Tibial artery (tissue), 4 donors: ENCODE results near the gene ARL2.
A peak's percentile ranks its signal among the peaks of the same experiment; 100 is the strongest.

Source experiments
- DNase-seq, 2 donors: peaks; one replicate each; pipeline ENCODE4 v3.0.0-alpha.2; 2019
- H3K27ac ChIP-seq, 2 donors: fragments of 200-600 bp; sonication (generic) in 1 of 2; 1 replicate in 1 of 2; 2 replicates in 1 of 2; pipeline ENCODE4 v1.5.1; 2018 to 2019; ENCODE audit warnings: mild to moderate bottlenecking in 1 of 2
- H3K27me3 ChIP-seq, 2 donors: fragments of 200-600 bp; sonication (generic) in 1 of 2; one replicate each; pipeline versions ENCODE4 v1.5.1 to v1.6.0; 2016 to 2019
- H3K36me3 ChIP-seq, 3 donors: fragments of 200-600 bp; sonication (generic) in 2 of 3; one replicate each; pipeline ENCODE4 v1.5.1; 2016 to 2019; ENCODE audit warnings: mild to moderate bottlenecking in 2 of 3
- H3K4me1 ChIP-seq, 4 donors: fragments of 200-600 bp; sonication (generic) in 2 of 4; 1 replicate in 3 of 4; 2 replicates in 1 of 4; pipeline ENCODE4 v1.5.1; 2016 to 2019
- H3K4me3 ChIP-seq, 2 donors: fragments of 200-600 bp; sonication (generic) in 1 of 2; 1 replicate in 1 of 2; 2 replicates in 1 of 2; pipeline ENCODE4 v1.5.1; 2018 to 2019; ENCODE audit warnings: mild to moderate bottlenecking in 2 of 2
- H3K9me3 ChIP-seq, 3 donors: fragments of 200-600 bp; sonication (generic) in 1 of 3; one replicate each; pipeline ENCODE4 v1.5.1; 2016 to 2019
- intact Hi-C: fragments of 100-400 bp; cut with DNase I; formaldehyde crosslinking; loops from one replicate; pipeline ENCODE4 v1.15.0; 2023; ENCODE audit warnings: low total_unique reads
- TF ChIP-seq, protein P1 (sequence below), 2 experiments: fragments of 200-600 bp in 1 of 2; fragments of 450-650 bp in 1 of 2; IDR thresholded peaks; one replicate each; pipeline ENCODE4 v1.5.1; 2017 to 2019; ENCODE audit warnings: antibody characterized with exemption in 2 of 2, mild to moderate bottlenecking in 1 of 2, moderate library complexity in 1 of 2

Gene ARL2

DNA sequence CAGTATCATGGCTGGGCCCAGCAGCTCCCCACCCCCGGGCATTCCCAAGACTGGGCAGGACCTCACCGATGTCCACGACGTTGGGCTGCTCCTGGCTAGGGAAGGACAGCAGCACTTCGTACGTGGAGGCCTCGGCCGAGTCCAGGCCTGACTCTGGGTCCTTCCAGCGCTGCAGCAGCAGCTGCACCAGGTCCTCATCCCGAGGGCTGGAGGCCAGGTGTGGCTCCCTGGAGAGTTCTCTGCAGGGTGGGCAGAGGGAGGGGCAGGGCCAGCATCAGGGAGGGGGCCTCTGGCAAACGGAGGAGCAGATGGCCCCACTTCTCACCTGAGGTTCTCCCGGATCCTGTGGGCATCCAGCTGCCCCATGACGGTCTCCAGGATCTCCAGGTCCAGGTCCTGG is 44.1 kb downstream of the ARL2 start:
- intact Hi-C loops = no loop called here
- TF ChIP-seq, protein P1, sequence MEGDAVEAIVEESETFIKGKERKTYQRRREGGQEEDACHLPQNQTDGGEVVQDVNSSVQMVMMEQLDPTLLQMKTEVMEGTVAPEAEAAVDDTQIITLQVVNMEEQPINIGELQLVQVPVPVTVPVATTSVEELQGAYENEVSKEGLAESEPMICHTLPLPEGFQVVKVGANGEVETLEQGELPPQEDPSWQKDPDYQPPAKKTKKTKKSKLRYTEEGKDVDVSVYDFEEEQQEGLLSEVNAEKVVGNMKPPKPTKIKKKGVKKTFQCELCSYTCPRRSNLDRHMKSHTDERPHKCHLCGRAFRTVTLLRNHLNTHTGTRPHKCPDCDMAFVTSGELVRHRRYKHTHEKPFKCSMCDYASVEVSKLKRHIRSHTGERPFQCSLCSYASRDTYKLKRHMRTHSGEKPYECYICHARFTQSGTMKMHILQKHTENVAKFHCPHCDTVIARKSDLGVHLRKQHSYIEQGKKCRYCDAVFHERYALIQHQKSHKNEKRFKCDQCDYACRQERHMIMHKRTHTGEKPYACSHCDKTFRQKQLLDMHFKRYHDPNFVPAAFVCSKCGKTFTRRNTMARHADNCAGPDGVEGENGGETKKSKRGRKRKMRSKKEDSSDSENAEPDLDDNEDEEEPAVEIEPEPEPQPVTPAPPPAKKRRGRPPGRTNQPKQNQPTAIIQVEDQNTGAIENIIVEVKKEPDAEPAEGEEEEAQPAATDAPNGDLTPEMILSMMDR (IDR thresholded peaks at IDR 0.05) = no peak

DNA sequence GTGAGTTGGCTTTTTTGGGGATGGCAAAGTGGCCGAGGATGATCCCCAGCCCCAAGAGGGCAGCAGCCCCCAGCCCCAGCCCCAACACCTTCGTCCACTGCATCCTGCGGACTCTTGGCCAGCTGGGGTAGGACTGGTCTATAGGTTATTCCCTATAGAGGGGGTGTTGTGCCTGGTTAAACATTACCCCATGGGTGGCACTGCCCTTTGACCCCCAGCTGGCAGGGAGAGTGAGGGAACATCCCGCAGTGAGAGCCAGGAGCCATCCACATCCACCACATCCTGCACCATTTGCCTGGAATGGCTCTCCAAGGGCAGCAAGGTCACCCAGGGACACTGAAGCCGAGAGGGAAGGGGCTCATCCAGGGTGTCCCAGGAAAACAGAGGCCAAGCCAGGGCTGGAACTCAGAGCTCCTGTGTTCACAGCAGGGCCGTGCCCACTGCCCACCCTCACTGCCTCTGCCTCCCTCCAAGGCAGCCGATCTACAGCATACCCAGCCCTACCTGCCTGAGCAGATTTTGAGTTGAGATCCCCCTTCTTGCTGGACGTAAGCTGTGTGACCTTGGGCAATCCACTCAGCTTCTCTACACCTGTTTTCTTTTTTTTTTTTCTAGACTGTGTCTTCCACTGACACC is 44.6 kb downstream of the ARL2 start, which contains the start of gene NAALADL1:
TSS of gene NAALADL1 (minus strand) at position 135 of the 636 bp plus-strand sequence. CDS start at position 103, 32 bp downstream.
- DNase-seq = no peak
- Histone ChIP-seq H3K4me3 (no peak within 1 kb of the TSS), H3K27ac (no peak within 1 kb of the TSS), H3K4me1 (no peaks in the 10 kb centered on the region), H3K36me3 (no peaks in the 10 kb centered on the region), H3K9me3 (no peaks in the 10 kb centered on the region), H3K27me3 (peaks cover 0 to 11% of the 10 kb centered on the region in 2 donors)
- intact Hi-C loops = no loop called here
- TF ChIP-seq, protein P1 (IDR thresholded peaks at IDR 0.05) = no peak

More for the DNA sequence above, 44.1 kb downstream of the ARL2 start:
- no peak overlapping the region for H3K4me3 ChIP-seq
- no peaks in the 10 kb centered on the region for H3K36me3 ChIP-seq
- no peak for DNase-seq
- H3K9me3 ChIP-seq = no peaks in the 10 kb centered on the region
- peaks cover 0 to 8% of the 10 kb centered on the region in 2 donors for H3K27me3 ChIP-seq
- H3K27ac ChIP-seq = no peak overlapping the region
- no peaks in the 10 kb centered on the region for H3K4me1 ChIP-seq

DNA sequence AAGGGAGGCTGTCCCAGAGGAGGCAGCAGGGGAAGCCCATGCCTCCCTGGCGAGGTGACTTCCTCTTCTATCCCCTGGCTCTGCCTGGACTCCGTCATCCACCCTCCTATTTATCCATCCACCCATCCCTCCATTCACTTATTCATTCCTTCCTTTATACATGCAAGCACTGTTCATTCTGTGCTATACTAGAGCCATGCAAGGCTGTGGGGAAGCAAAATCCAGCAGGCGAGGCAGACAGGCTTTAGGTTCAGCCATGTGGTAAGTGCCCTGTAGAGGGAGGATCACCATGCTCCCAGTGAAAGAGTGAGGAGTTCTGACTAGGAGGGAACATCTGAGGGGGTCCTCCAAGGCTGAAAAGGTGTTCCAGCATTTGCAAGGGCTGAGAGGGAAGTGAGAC is 45.6 kb downstream of the ARL2 start:
- DNase-seq = no peak
- TF ChIP-seq, protein P1 (IDR thresholded peaks at IDR 0.05) = no peak
- H3K27me3 ChIP-seq = peaks cover 0 to 14% of the 10 kb centered on the region in 2 donors
- no peaks in the 10 kb centered on the region for H3K9me3 ChIP-seq
- intact Hi-C loops = no loop called here
- no peak overlapping the region for H3K4me3 ChIP-seq
- no peaks in the 10 kb centered on the region for H3K4me1 ChIP-seq
- no peak overlapping the region for H3K27ac ChIP-seq
- H3K36me3 ChIP-seq = no peaks in the 10 kb centered on the region

DNA sequence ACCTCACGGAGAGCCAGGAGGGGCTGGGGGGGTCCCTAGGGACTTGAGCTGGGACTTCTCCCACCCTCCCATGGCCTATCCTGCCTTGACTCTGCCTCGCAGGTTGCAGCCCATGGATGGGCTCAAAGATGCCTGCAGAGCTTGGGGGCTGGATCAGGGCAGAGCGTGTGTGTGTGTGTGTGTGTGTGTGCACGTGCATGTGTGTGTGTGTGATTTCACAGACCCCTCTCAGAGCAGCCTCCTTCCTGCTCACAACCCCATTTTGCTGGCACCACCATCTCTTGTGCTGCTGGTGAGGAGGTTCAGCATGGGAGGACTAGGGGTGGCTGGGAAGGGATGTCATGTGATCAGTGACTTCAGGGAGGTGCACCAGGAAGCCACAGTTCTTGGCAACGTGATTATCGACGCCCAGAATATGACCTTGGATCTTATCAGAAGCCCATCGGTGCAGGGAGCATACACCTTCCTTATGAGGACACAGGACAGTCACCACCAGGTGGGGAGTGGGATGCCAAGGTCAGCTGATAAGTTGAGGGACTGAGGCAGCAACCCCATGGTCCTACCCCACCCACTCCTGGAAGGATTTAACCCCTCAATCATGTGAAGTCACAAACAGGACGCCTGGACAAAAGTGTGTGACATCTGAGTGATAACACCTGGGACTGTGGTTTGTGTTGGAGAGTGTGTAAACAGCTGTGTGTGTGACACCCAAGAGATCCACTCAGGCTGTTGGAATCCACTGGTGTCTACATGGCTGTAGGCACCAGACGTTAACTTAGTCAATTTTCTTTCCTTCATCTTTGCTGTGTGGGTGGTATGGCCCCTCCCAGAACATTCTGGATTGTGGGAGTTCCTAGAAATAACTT is 46.2 kb downstream of the ARL2 start:
- no peaks in the 10 kb centered on the region for H3K9me3 ChIP-seq
- no peaks in the 10 kb centered on the region for H3K36me3 ChIP-seq
- intact Hi-C loops = no loop called here
- H3K4me1 ChIP-seq = no peaks in the 10 kb centered on the region
- DNase-seq = no peak
- H3K4me3 ChIP-seq = no peak overlapping the region
- peaks cover 0 to 14% of the 10 kb centered on the region in 2 donors for H3K27me3 ChIP-seq
- TF ChIP-seq, protein P1 (IDR thresholded peaks at IDR 0.05) = no peak
- no peak overlapping the region for H3K27ac ChIP-seq

DNA sequence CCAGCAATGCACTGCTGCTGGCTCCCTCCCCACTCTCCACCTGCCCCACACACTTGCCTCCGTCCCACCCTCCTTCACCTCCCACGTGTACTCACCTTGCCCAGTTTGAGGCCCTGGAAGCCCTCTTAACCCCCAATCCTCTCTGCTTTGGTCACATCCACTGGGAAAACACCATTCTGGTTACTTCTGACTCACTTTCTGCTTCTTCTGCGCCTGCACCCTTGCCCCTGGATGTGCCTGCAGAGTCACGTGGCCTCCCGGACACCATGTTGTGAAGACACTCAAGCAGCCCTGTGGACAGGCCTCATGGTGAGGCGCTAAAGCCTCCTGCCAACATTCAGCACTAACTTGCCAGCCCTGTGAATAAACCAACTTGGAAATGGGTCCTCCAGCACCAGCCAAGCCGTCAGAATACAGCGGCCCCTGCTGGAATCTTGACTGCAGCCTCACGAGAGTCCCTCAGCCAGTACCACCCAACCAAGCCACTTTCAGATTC is 47.0 kb downstream of the ARL2 start:
- TF ChIP-seq, protein P1 (IDR thresholded peaks at IDR 0.05) = peak; percentile 8 to 13
- intact Hi-C loops = no loop called here

More for the DNA sequence above, 47.0 kb downstream of the ARL2 start:
- Histone ChIP-seq H3K27me3 (peaks cover 0 to 14% of the 10 kb centered on the region in 2 donors), H3K27ac (no peak overlapping the region), H3K4me1 (no peaks in the 10 kb centered on the region), H3K9me3 (no peaks in the 10 kb centered on the region), H3K36me3 (no peaks in the 10 kb centered on the region), H3K4me3 (no peak overlapping the region)
- no peak for DNase-seq
